Osteocyte (in vitro differentiated cells): ENCODE results near the gene FBXL4. TPM values are rescaled to one million over a fixed set of nuclear protein-coding genes. Genes with fewer than 3 reads are reported as not detected.

ENCODE experiments used
- DNase-seq: peaks from one replicate; pipeline ENCODE4 v3.0.0; 2021; ENCODE audit warnings: mixed read lengths; ENCODE audit not compliant: unreplicated experiment; ENCODE audit errors: extremely low spot score
- H3K27ac Mint-ChIP-seq: one replicate; pipeline ENCODE4 v1.8.0; 2021; ENCODE audit warnings: mild to moderate bottlenecking, mixed read lengths; ENCODE audit not compliant: unreplicated experiment
- H3K27me3 Mint-ChIP-seq: one replicate; pipeline ENCODE4 v1.8.0; 2021; ENCODE audit warnings: mixed read lengths; ENCODE audit not compliant: unreplicated experiment
- H3K36me3 Mint-ChIP-seq: one replicate; pipeline ENCODE4 v1.8.0; 2021; ENCODE audit warnings: mixed read lengths; ENCODE audit not compliant: unreplicated experiment
- H3K4me1 Mint-ChIP-seq: one replicate; pipeline ENCODE4 v1.8.0; 2021; ENCODE audit warnings: mixed read lengths; ENCODE audit not compliant: unreplicated experiment
- H3K4me3 Mint-ChIP-seq: one replicate; pipeline ENCODE4 v1.8.0; 2021; ENCODE audit warnings: mild to moderate bottlenecking, moderate library complexity, mixed read lengths; ENCODE audit not compliant: unreplicated experiment
- H3K9me3 Mint-ChIP-seq: one replicate; pipeline ENCODE4 v1.8.0; 2021; ENCODE audit warnings: mixed read lengths; ENCODE audit not compliant: unreplicated experiment
- total RNA-seq: library from RNA; stranded (reverse); gene quantifications from 2 replicates; pipeline ENCODE4 v1.2.1, GENCODE V29; 2021
- TF ChIP-seq, protein P1 (sequence below): fragments of 200-600 bp; sonication (generic); IDR thresholded peaks from 2 replicates; pipeline ENCODE4 v1.5.0; 2021; ENCODE audit warnings: antibody characterized with exemption, mild to moderate bottlenecking, moderate library complexity

The FBXL4 gene
- total RNA-seq, 1 donor from 2014 or later, result 16.6 TPM

DNA sequence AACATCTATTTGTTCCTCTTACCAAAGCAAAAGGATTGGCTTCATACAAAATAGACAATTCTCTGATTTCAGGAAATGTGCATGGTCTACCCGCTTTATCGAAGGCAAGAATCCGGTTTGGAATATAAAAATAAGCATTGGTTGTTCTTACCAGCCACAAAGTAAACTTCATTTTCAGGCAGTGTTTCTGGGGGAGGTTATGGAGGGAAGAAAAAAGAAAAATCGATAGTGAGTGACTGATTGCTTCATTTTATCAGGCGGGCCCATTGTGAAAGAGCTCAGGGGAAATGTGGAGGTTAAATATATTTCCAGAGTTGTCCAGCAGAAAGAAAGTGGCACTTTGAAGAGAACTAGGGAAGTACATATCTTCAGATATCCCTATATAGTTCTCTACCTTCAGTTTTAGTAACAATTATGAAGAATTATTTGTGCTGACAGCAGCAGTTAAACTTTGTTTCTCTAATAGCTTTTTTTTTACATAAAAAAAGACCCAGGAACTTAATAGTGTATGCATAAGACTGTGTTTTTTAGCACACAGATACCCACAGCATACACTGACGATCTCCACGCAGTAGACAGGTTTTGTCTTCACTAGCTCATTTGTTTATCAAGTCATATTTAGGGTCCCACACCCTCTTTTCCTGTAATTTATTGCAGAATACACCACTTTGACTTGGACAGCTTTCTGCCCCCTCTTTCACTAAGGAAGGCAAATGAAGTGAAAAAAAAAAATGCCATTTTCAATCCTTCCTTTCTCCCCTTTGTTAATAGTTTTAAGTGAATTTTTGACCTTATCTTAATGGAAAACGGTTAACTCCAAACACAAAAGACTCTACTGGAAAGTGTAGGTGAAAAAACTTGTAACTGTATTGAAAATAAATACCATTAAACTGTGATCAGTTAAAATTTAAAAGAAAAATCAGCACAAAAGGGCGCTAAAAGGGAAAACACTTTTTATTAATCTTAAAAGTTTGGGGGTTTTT, 110.5 kb downstream of the FBXL4 start:
- H3K4me3 Mint-ChIP-seq, result no peak overlapping the region
- peaks cover 25% of the 10 kb centered on the region for H3K4me1 Mint-ChIP-seq
- H3K27me3 Mint-ChIP-seq, result peaks cover 82% of the 10 kb centered on the region

GRCh38 chr6:98836025-98836961, 111.5 kb downstream of the FBXL4 start:
- Mint-ChIP-seq H3K4me3 (peak overlapping the region; percentile 57), H3K4me1 (peaks cover 29% of the 10 kb centered on the region), H3K27me3 (peaks cover 80% of the 10 kb centered on the region), H3K36me3 (no peaks in the 10 kb centered on the region), H3K27ac (no peak overlapping the region), H3K9me3 (no peaks in the 10 kb centered on the region)
- no peak for DNase-seq
- TF ChIP-seq, protein P1, sequence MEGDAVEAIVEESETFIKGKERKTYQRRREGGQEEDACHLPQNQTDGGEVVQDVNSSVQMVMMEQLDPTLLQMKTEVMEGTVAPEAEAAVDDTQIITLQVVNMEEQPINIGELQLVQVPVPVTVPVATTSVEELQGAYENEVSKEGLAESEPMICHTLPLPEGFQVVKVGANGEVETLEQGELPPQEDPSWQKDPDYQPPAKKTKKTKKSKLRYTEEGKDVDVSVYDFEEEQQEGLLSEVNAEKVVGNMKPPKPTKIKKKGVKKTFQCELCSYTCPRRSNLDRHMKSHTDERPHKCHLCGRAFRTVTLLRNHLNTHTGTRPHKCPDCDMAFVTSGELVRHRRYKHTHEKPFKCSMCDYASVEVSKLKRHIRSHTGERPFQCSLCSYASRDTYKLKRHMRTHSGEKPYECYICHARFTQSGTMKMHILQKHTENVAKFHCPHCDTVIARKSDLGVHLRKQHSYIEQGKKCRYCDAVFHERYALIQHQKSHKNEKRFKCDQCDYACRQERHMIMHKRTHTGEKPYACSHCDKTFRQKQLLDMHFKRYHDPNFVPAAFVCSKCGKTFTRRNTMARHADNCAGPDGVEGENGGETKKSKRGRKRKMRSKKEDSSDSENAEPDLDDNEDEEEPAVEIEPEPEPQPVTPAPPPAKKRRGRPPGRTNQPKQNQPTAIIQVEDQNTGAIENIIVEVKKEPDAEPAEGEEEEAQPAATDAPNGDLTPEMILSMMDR, result no peak

More for the DNA sequence above, 110.5 kb downstream of the FBXL4 start:
- no peaks in the 10 kb centered on the region for H3K36me3 Mint-ChIP-seq
- H3K27ac Mint-ChIP-seq, result no peak overlapping the region
- DNase-seq, result no peak
- H3K9me3 Mint-ChIP-seq, result no peaks in the 10 kb centered on the region
- TF ChIP-seq, protein P1, result no peak

DNA sequence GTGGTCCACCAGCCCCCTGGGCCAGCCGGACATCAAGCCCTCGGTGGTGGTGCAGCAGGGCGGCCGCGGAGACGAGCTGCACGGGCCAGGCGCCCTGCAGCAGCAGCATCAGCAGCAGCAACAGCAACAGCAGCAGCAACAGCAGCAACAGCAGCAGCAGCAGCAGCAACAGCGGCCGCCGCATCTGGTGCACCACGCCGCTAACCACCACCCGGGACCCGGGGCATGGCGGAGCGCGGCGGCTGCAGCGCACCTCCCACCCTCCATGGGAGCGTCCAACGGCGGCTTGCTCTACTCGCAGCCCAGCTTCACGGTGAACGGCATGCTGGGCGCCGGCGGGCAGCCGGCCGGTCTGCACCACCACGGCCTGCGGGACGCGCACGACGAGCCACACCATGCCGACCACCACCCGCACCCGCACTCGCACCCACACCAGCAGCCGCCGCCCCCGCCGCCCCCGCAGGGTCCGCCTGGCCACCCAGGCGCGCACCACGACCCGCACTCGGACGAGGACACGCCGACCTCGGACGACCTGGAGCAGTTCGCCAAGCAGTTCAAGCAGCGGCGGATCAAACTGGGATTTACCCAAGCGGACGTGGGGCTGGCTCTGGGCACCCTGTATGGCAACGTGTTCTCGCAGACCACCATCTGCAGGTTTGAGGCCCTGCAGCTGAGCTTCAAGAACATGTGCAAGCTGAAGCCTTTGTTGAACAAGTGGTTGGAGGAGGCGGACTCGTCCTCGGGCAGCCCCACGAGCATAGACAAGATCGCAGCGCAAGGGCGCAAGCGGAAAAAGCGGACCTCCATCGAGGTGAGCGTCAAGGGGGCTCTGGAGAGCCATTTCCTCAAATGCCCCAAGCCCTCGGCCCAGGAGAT, 112.4 kb downstream of the FBXL4 start:
- TF ChIP-seq, protein P1, result no peak
- Mint-ChIP-seq H3K9me3 (no peaks in the 10 kb centered on the region), H3K4me1 (peaks cover 36% of the 10 kb centered on the region), H3K27ac (no peak overlapping the region), H3K27me3 (peaks cover 82% of the 10 kb centered on the region), H3K36me3 (no peaks in the 10 kb centered on the region), H3K4me3 (peak overlapping the region; percentile 57)
- no peak for DNase-seq

DNA sequence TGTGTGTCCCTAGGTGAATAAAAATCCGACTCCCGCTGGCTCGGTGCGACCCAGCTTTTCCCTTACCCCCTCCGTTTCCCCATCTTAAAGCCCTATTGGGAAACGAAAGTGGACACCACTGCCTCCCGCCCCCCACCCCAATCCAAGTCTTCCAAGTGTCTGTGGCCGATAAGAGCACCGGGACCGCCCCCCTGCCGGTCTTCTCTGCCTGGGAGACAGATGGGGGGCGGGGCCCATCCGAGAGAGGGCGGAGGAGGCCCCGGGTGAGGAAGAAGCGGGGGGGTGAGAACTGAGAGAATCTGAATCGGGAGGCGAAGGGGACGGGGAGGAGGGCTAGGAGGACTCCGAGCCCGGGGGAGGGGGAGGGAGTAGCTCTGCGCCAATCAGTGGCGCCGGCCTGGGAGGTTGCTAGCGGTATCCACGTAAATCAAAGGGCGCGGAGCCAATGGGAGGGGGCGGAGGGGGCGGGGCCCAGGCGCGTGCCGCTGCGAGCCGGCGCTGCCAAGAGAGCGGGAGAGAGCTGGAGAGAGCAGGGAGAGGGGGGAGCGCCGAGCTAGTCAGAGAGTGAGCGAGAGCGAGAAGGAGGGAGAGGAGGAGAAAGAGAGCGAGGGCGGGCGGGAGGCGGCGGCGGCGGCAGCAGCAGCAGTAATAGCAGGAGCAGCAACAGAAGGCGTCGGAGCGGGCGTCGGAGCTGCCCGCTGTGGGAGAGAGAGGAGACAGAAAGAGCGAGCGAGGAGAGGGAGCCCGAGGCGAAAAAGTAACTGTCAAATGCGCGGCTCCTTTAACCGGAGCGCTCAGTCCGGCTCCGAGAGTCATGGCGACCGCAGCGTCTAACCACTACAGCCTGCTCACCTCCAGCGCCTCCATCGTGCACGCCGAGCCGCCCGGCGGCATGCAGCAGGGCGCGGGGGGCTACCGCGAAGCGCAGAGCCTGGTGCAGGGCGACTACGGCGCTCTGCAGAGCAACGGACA, 113.4 kb downstream of the FBXL4 start, which contains the start of gene POU3F2:
Gene POU3F2 (plus strand): TSS at position 515 of the 972 bp plus-strand sequence. CDS start 300 bp downstream, at position 815.
- H3K36me3 Mint-ChIP-seq, result no peaks in the 10 kb centered on the region
- H3K4me3 Mint-ChIP-seq, result peak within 1 kb of the TSS; percentile 84
- H3K4me1 Mint-ChIP-seq, result peaks cover 36% of the 10 kb centered on the region
- TF ChIP-seq, protein P1, result no peak
- peaks cover 80% of the 10 kb centered on the region for H3K27me3 Mint-ChIP-seq
- DNase-seq, result no peak
- H3K27ac Mint-ChIP-seq, result peak within 1 kb of the TSS; percentile 51
- H3K9me3 Mint-ChIP-seq, result no peaks in the 10 kb centered on the region
